Osteocyte (in vitro differentiated cells): ENCODE results near the gene SPATA33. TPM values are rescaled to one million over a fixed set of nuclear protein-coding genes. Genes with fewer than 3 reads are reported as not detected.
"Not testable (repeated sequence)": the region's sequence is repeated elsewhere in the genome, so short reads cannot be mapped to it uniquely, and the experiment has no call there.

Source experiments
- DNase-seq: peaks from one replicate; pipeline ENCODE4 v3.0.0; 2021; ENCODE audit warnings: mixed read lengths; ENCODE audit not compliant: unreplicated experiment; ENCODE audit errors: extremely low spot score
- H3K27ac Mint-ChIP-seq: one replicate; pipeline ENCODE4 v1.8.0; 2021; ENCODE audit warnings: mild to moderate bottlenecking, mixed read lengths; ENCODE audit not compliant: unreplicated experiment
- H3K27me3 Mint-ChIP-seq: one replicate; pipeline ENCODE4 v1.8.0; 2021; ENCODE audit warnings: mixed read lengths; ENCODE audit not compliant: unreplicated experiment
- H3K36me3 Mint-ChIP-seq: one replicate; pipeline ENCODE4 v1.8.0; 2021; ENCODE audit warnings: mixed read lengths; ENCODE audit not compliant: unreplicated experiment
- H3K4me1 Mint-ChIP-seq: one replicate; pipeline ENCODE4 v1.8.0; 2021; ENCODE audit warnings: mixed read lengths; ENCODE audit not compliant: unreplicated experiment
- H3K4me3 Mint-ChIP-seq: one replicate; pipeline ENCODE4 v1.8.0; 2021; ENCODE audit warnings: mild to moderate bottlenecking, moderate library complexity, mixed read lengths; ENCODE audit not compliant: unreplicated experiment
- H3K9me3 Mint-ChIP-seq: one replicate; pipeline ENCODE4 v1.8.0; 2021; ENCODE audit warnings: mixed read lengths; ENCODE audit not compliant: unreplicated experiment
- CTCF ChIP-seq: fragments of 200-600 bp; sonication (generic); IDR thresholded peaks from 2 replicates; pipeline ENCODE4 v1.5.0; 2021; ENCODE audit warnings: antibody characterized with exemption, mild to moderate bottlenecking, moderate library complexity
- total RNA-seq: library from RNA; stranded (reverse); gene quantifications from 2 replicates; pipeline ENCODE4 v1.2.1, GENCODE V29; 2021

The SPATA33 gene
- total RNA-seq, 1 donor from 2014 or later, result 18.3 TPM

GRCh38 chr16:89687092-89687940 is 29.7 kb downstream of the SPATA33 start:
- H3K36me3 Mint-ChIP-seq, result peaks cover 20% of the 10 kb centered on the region
- no peak for DNase-seq
- H3K4me1 Mint-ChIP-seq, result peaks cover 14% of the 10 kb centered on the region

GRCh38 chr16:89688395-89688794 is 30.8 kb downstream of the SPATA33 start:
- H3K4me1 Mint-ChIP-seq, result peaks cover 14% of the 10 kb centered on the region
- H3K9me3 Mint-ChIP-seq, result no peaks in the 10 kb centered on the region
- H3K27ac Mint-ChIP-seq, result no peak overlapping the region
- DNase-seq, result no peak
- H3K27me3 Mint-ChIP-seq, result no peaks in the 10 kb centered on the region
- TF ChIP-seq CTCF, result no peak
- peak overlapping the region; percentile 26 for H3K4me3 Mint-ChIP-seq
- H3K36me3 Mint-ChIP-seq, result peaks cover 23% of the 10 kb centered on the region

More at GRCh38 chr16:89687092-89687940, 29.7 kb downstream of the SPATA33 start:
- H3K4me3 Mint-ChIP-seq, result peak overlapping the region; percentile 90
- no peaks in the 10 kb centered on the region for H3K9me3 Mint-ChIP-seq
- no peaks in the 10 kb centered on the region for H3K27me3 Mint-ChIP-seq
- peak overlapping the region; percentile 93 for H3K27ac Mint-ChIP-seq
- TF ChIP-seq CTCF, result no peak

GRCh38 chr16:89689142-89689541 is 31.5 kb downstream of the SPATA33 start:
- no peak for DNase-seq
- H3K36me3 Mint-ChIP-seq, result peaks cover 27% of the 10 kb centered on the region
- H3K9me3 Mint-ChIP-seq, result no peaks in the 10 kb centered on the region

GRCh38 chr16:89689621-89690020 is 32.0 kb downstream of the SPATA33 start:
- not testable (repeated sequence) for DNase-seq, H3K9me3 Mint-ChIP-seq, H3K4me3 Mint-ChIP-seq, H3K27me3 Mint-ChIP-seq, H3K27ac Mint-ChIP-seq
- peaks cover 23% of the 10 kb centered on the region for H3K36me3 Mint-ChIP-seq
- peaks cover 14% of the 10 kb centered on the region for H3K4me1 Mint-ChIP-seq

More at GRCh38 chr16:89689142-89689541, 31.5 kb downstream of the SPATA33 start:
- H3K27me3 Mint-ChIP-seq, result no peaks in the 10 kb centered on the region
- peaks cover 14% of the 10 kb centered on the region for H3K4me1 Mint-ChIP-seq
- no peak for TF ChIP-seq CTCF
- H3K27ac Mint-ChIP-seq, result no peak overlapping the region
- H3K4me3 Mint-ChIP-seq, result no peak overlapping the region

GRCh38 chr16:89690392-89690901 is 32.8 kb downstream of the SPATA33 start:
- H3K27me3 Mint-ChIP-seq, result no peaks in the 10 kb centered on the region
- H3K4me1 Mint-ChIP-seq, result peaks cover 14% of the 10 kb centered on the region
- H3K4me3 Mint-ChIP-seq, result no peak overlapping the region
- H3K27ac Mint-ChIP-seq, result no peak overlapping the region
- H3K36me3 Mint-ChIP-seq, result peaks cover 21% of the 10 kb centered on the region
- TF ChIP-seq CTCF, result no peak
- no peaks in the 10 kb centered on the region for H3K9me3 Mint-ChIP-seq
- DNase-seq, result no peak
